HG03060 (cell line): ENCODE measurements around the gene BPTF.
"Not testable (repeated sequence)": the region's sequence is repeated elsewhere in the genome, so short reads cannot be mapped to it uniquely, and the experiment has no call there.

Source experiments
- ATAC-seq: cut with Tn5 transposase; IDR thresholded peaks from one replicate; pipeline ENCODE4 v1.9.1; 2021; ENCODE audit warnings: low read depth, moderate number of reproducible peaks; ENCODE audit not compliant: unreplicated experiment

Gene BPTF

DNA sequence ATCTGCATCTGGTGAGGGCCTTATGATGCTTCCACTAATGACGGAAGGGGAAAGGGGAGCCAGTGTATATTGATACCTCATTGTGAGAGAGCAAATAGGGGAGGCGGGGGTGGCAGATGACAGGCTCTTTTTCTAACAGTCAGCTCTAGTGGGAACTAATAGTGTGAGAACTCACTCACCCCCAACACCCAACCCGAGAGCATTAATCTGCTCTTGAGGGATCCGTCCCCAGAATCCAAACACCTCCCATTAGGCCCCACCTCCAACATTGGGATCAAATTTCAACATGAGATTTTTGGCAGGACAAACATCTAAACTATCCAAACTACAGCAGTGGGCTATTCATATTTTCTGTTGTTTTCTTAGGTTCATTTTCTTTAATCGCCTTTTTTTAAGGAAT, 54.4 kb downstream of the BPTF start:
- no peak for ATAC-seq

DNA sequence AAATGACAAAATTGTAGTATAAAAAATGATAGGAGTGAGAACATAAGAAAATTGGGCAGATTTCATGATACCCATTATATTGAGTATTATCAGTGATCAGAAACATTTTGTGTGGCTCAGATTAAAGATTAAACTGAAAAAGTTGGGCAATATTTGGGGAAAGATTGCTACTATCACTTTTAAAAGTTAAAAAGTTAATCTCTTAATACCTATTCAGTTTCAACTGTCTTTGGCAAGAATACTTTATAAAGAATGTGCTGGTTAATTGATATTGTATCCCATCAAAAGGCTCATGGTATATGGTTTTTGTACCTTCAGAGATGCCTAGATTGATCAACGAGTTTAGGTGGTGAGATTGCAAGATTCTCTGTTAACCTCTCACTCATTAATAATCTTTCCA, 55.8 kb downstream of the BPTF start:
- ATAC-seq: no peak

DNA sequence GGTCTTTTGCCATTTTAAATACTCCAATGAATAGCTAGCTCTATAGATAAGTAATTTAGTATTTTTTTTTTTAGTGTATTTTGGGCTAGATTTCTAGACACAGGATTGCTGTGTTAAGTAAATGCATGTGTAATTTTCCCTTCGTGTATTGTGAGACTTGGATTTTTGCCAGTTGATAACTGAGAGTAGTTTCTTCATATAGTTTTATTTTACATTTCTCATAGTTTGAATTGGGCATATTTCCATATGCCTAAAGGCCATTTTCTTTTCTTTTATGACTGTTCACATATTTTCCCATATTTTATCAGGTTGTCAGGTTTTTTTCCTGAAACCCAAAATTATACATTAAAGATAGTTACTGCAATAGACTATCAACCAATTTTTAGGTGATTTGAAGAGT, 59.4 kb downstream of the BPTF start:
- no peak for ATAC-seq

DNA sequence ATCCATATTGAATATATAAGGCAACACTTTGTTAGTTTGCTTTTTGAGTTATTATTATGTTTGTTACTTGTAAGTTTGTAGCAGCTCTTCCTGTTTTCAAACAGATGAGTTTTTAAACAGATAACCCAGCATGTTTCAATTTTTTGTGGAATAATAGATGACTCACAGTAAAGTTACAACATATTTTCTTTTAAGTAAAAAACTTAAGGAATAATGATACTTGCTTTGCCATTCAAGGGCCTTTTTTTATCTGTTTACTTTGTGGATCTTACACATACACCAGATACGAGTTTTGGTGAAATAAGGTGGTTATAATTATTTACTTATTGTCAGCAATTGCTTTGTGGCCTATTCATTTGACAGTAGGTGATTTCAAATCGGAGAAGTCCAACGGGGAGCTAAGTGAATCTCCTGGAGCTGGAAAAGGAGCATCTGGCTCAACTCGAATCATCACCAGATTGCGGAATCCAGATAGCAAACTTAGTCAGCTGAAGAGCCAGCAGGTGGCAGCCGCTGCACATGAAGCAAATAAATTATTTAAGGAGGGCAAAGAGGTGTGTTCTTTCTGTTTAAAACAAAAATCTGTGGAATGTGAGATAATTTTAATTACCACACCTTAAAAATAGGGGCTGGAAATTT, 66.3 kb downstream of the BPTF start:
- no peak for ATAC-seq

DNA sequence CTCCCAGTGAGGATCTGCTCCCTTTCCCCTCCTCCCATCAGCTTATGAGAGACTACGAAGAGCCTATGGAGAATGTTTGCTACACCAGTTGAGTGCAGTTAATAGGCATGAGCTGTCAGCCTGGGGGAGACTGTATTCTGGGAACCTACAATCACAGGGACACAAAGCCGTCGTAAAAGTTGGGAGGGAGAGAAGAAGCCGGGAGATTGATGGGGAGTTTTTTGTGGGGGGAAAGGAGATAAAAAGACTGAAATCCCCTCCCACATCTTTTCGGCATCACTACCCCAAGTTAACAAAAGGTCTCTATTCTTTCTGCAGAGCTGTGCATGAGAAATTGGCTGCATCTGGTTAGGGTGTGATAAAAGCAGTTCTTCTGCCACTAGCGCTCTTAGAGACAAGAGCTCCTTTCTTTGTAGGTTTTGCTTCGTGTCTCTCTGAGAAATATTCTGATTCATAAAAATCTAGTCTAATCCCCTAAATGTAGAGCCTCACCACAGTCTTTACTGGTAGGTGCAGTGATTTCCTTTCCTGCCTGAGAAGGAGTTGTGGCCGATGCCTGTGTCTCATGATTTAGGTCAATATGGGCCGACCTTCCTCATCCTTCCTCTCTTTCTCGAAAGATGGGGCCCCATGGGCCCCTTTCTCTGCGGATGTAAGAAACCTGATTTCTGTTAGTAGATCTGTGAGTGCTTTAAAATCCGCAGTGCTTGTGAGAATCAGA, 77.4 kb downstream of the BPTF start:
- ATAC-seq: no peak

DNA sequence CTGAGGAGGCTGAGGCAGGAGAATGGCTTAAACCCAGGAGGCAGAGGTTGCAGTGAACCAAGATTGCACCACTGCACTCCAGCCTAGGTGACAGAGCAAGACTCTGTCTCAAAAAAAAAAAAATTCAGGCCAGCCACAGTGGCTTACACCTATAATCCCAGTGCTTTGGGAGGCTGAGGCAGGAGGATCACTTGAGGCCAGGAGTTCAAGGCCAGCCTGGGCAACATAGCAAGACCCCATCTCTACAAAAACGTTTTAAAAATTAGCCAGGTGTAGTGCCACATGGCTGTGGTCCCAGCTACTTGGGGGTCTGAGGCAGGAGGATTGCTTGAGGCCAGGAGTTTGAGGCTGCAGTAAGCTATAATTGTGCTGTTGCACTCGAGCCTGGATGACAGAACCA, 80.0 kb downstream of the BPTF start:
- ATAC-seq: not testable (repeated sequence)

DNA sequence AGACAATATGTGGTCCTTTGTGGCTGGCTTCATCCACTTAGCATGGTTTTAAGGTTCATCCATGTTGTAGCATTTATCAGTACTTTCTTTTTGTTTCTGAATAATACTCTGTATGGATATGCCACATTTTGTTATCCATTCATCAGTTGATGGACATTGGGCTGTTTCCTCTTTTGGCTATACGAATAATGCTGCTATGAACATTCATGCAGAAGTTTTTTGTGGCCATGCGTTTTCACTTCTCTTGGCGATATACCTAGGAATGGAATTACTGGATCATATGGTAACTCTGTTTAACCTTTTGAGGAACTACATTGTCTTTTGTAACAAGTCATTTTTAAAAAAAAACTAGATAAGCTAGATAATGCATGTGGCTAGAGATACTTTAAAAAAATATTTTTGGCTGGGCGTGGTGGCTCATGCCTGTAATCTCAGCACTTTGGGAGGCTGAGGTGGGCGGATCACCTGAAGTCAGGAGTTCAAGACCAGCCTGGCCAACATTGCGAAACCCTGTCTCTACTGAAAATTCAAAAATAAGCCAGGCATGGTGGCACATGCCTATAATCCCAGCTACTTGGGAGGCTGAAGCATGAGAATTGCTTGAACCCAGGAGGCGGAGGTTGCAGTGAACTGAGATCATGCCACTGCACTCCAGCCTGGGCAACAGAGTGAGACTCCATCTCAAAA, 85.0 kb downstream of the BPTF start:
- ATAC-seq: not testable (repeated sequence)

DNA sequence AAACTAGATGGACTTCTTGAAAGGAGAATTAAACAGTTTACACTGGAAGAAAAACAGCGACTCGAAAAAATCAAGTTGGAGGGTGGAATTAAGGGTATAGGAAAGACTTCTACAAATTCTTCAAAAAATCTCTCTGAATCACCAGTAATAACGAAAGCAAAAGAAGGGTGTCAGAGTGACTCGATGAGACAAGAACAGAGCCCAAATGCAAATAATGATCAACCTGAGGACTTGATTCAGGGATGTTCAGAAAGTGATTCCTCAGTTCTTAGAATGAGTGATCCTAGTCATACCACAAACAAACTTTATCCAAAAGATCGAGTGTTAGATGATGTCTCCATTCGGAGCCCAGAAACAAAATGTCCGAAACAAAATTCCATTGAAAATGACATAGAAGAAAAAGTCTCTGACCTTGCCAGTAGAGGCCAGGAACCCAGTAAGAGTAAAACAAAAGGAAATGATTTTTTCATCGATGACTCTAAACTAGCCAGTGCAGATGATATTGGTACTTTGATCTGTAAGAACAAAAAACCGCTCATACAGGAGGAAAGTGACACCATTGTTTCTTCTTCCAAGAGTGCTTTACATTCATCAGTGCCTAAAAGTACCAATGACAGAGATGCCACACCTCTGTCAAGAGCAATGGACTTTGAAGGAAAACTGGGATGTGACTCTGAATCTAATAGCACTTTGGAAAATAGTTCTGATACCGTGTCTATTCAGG, 85.9 kb downstream of the BPTF start:
- ATAC-seq: no peak

DNA sequence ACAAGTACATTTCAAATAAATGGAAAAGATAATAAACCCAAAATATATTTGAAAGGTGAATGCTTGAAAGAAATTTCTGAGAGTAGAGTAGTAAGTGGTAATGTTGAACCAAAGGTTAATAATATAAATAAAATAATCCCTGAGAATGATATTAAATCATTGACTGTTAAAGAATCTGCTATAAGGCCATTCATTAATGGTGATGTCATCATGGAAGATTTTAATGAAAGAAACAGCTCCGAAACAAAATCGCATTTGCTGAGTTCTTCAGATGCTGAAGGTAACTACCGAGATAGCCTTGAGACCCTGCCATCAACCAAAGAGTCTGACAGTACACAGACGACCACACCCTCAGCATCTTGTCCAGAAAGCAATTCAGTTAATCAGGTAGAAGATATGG, 86.8 kb downstream of the BPTF start:
- ATAC-seq: no peak

DNA sequence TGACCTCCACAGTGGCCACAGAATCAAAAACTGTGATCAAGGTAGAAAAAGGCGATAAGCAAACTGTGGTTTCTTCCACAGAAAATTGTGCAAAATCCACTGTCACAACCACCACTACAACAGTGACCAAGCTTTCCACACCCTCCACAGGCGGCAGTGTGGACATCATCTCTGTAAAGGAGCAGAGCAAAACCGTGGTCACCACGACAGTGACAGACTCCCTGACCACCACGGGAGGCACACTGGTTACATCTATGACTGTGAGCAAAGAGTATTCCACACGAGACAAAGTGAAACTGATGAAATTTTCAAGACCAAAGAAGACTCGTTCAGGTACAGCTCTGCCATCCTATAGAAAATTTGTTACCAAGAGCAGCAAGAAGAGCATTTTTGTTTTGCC, 87.4 kb downstream of the BPTF start:
- no peak for ATAC-seq

DNA sequence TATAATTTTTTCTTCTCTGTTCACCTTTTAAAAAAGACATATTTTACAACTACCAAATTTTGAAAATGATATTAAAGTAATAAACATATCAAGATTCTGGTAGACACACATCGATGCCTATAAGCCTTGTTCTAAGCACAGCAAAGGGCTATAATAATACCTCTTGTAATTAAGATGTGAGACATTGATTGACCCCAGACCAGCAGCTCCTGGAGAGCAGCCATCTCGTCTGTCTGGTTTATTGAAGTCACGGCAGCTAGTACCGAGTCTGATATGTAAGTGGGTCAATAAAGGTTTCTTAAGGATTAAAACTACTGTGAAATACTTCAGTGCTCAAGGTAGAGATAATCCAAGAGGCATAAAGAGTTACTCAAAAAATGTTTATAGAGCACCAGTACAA, 94.9 kb downstream of the BPTF start:
- no peak for ATAC-seq

DNA sequence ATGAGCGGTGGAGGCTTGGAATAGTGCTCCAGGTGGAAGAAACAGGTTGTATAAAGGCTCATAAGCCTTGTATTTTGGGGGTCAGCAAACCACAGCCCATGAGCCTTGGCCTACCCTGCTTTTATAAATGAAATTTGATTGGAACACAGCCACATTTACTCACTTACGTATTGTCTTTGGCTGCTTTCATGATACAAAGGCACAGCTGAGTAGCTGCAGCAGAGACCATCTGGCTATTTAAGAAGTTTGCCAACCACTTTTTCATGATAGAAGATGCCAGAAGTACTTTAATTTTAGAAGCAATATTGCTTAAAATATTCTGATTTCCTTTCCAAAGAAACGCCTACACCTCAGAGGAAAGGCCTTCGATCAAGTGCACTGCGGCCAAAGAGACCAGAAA, 97.2 kb downstream of the BPTF start:
- no peak for ATAC-seq

DNA sequence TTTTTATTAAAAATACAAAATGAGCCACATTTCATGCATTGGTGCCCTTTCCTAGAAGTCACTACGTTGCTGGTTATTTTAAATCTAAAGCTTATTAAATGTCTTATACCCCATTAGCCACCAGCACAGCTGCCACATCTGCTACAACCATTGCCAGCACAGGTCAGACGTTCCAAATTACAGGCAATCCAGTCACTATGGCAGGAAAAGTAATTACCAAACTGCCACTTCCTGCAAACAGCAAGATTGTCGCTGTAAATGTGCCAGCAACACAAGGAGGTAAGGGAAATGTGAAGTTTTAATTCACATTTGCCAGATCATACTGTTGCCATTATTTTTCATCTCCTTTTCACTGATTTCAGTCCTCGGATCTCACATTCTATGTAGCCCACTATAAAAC, 103.5 kb downstream of the BPTF start:
- ATAC-seq: not testable (repeated sequence)

DNA sequence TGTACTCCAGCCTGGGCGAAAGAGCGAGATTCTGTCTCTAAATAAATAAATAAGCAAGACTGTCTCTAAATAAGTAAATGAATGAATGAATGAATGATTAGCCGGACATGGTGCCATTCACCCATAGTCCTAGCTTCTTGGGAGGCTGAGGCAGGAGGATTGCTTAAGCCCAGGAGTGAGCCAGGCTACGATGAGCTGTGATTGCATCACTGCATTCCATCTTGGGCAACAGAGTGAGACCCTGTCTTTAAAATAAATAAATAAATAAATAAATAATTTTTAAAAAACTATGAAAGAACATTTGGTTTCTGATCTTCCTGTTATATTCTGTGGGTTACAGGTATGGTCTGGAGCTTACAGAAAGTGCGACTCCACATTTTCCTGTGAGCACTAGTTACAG, 105.9 kb downstream of the BPTF start:
- ATAC-seq: no peak

DNA sequence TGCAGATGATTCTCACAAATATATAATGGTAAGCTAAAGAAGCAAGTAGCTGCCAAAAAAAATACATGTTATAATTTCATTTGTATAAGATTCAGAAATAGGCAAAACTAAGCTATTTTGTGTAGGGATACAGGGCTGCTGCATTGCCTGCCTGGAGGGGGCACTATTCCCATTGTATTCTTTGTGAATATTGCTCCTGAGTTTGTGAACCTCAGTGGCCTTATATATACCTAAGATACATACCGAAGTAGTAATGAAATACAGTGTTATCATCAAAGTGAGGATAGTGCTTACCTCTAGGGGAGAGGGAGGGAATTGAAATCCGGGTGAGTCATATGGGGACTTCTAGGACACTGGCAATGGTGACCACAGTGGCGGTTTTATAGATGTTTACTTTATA, 117.5 kb downstream of the BPTF start:
- no peak for ATAC-seq

DNA sequence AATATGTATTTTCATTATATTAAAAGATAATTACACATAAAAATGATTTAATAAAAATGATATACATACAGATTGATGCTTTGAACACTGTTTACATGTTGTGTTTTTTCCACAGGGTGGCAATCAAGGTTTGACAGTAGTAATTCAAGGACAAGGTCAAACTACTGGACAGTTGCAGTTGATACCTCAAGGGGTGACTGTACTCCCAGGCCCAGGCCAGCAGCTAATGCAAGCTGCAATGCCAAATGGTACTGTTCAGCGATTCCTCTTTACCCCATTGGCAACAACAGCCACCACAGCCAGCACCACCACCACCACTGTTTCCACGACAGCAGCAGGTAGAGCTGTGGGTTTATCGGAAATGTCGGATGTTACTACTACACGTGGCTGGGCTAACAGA, 118.7 kb downstream of the BPTF start:
- ATAC-seq: no peak

DNA sequence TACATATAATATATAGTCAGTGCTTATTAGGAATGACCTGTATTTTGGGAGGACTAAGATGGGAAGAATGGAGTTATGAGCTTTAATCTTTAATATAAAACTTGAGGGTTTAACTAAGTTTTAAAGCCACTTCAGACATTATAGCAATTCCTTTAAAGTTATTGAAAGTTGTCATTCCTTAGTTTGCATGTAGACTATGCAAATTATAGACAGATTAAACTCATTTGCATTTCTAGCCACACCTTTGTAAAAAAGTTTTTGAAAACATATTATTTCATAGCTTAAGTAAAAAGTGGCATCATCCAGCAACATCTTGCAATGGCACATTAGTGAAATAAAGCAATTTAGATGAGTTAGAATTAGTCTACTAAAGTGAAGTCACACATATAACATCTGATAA, 121.2 kb downstream of the BPTF start:
- ATAC-seq: no peak

DNA sequence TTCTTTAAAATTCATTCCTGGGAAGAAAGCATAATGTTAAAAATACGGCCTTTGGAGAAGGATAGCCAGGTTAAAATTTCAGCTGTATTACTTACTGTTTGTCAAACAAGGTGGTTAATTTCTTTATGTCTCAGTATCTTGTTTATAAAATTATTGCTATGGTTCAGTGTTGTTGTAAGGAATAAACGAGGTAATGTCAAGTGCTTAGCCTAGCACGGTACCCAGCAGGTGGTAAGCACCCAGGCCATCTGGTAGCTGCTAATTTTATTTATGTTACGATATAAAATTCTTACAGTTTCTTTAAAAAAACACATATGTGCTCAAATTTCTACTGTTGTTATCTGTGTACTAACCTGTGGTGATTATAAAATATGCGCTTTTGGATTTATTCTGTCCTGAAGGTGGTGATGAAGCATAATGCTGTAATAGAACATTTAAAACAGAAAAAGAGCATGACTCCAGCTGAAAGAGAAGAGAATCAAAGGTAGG, 122.1 kb downstream of the BPTF start:
- ATAC-seq: no peak

DNA sequence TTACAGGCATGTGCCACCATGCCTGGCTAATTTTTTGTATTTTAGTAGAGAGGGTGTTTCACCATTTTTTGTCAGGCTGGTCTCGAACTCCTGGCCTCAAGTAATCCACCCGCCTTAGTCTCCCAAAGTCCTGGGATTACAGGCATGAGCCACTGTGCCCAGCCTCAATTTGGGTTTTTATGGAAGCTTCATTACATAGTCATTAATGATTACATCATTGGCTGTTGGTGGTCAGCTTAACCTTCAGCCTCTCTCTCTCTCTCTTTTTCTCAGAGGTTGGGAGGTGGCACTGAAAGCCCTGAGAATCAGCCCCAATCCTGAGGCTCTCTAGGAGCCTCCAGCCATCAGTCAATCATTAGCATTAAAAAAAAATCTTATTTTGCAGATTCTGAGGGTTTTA, 125.6 kb downstream of the BPTF start:
- no peak for ATAC-seq

DNA sequence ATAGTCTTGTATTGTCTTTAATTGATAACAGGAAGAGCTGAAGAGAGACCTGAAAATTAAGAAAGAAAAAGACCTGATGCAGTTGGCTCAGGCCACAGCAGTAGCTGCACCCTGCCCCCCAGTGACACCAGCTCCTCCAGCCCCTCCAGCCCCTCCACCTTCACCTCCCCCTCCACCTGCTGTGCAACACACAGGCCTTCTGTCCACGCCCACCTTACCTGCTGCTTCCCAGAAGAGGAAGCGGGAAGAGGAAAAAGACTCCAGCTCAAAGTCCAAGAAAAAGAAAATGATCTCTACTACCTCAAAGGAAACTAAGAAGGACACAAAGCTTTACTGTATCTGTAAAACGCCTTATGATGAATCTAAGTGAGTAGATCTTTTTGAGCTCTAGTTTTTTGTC, 134.2 kb downstream of the BPTF start:
- no peak for ATAC-seq

DNA sequence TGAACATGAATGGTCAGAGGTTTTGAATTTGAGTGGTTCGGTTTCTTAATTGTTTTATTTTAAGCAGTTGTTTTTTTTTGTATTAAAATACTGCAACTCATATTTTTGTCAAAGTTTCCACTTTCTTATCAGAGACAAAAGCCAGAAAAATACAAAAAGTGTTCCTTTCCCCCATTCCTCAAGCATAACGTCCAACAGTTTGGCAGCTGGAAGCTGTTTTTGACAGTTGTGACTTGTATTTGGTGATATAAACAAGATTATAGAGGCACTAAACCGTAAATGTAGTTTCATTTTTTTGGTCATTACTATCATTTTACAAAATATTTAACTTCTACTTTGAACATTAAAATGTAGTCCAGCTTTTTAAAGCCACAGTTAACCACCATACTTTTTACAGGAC, 135.0 kb downstream of the BPTF start:
- not testable (repeated sequence) for ATAC-seq
